ENCODE measurements around the gene RNF157. TPM values are rescaled to one million over a fixed set of nuclear protein-coding genes. Genes with fewer than 3 reads are reported as not detected.
A peak's percentile ranks its signal among the peaks of the same experiment; 100 is the strongest.

Gene RNF157
- total and polyA plus RNA-seq, 9 of the 15 experiments (the other 6 are each of a cell fraction or from before 2014, with no cell fraction given): 8.1 to 31.7 (median 20.8) TPM

- peak overlapping the region; percentile 97 for H3K4me2 ChIP-seq (ENCODE audit: insufficient read depth, low read length)
- ChIA-PET CTCF (ENCODE audit: low intra/inter-chr PET ratio) (no interaction called here), POLR2A (interaction anchor here (0.8 to 10.6 kb wide), 18 partner anchors 8 to 204 kb away, joined by 3 to 227 read pairs (median 9); partner anchors contain the start of gene RNF157)
- 0 out of 2 replicates have a peak, but pooled peaks have one; percentile 14 for TF ChIP-seq ZBTB17 (CRISPR knock-in tag; IDR thresholded peaks at IDR 0.05)
- TF ChIP-seq ZNF696 (CRISPR knock-in tag; conservative IDR thresholded peaks at IDR 0.05): no peak
- TF ChIP-seq SRSF9 (IDR thresholded peaks at IDR 0.05; ENCODE audit: borderline replicate concordance, low read depth, low read length): no peak
- TF ChIP-seq ZNF384 (IDR thresholded peaks at IDR 0.05; ENCODE audit: low read depth, low read length): 0 out of 2 replicates have a peak, but pooled peaks have one; percentile 3
- no peaks in the 10 kb centered on the region for H3K9me3 ChIP-seq (replicated peaks; ENCODE audit: control insufficient read depth, insufficient read depth, low read depth, low read length)
- peaks cover 43 to 58% of the 10 kb centered on the region in 2 experiments for H3K4me1 ChIP-seq (replicated peaks in 1 of 2; ENCODE audit: control insufficient read depth in 2 of 2, insufficient read depth in 2 of 2, low read length in 2 of 2)
- H2AFZ ChIP-seq (ENCODE audit: low read depth, low read length): no peak overlapping the region
- FAIRE-seq (no peak), ATAC-seq (no peak), DNase-seq (ENCODE audit: extremely low read depth in 1 of 4, low spot score in 3 of 4) (no peak)
- H3K27ac ChIP-seq (ENCODE audit: extremely low read depth, low read depth, low read length): peak overlapping the region; percentile 81
- H3K79me2 ChIP-seq (ENCODE audit: control insufficient read depth, insufficient read depth, low read length): peaks cover 56% of the 10 kb centered on the region
- H3K4me3 ChIP-seq: peak overlapping the region; percentile 91
- BruUV-seq (replicated peaks): no TSS peak
- H3K27me3 ChIP-seq (ENCODE audit: control insufficient read depth in 2 of 2, insufficient read depth in 2 of 2, low read length in 2 of 2): no peaks in the 10 kb centered on the region
- WGBS (ENCODE audit: insufficient coverage, low coverage, missing lambda C conversion rate): 41% methylated on average over 4 of the region's 4 CpGs
- H3K36me3 ChIP-seq (ENCODE audit: control insufficient read depth, insufficient read depth, low read length): peaks cover 45% of the 10 kb centered on the region
- no peaks in the 10 kb centered on the region for H3K9me1 ChIP-seq (ENCODE audit: control insufficient read depth, insufficient read depth, low read length)
- in situ Hi-C loops (cut with MboI): no loop called here
- intact Hi-C loops (cut with micrococcal nuclease): loop anchor here (5.0 kb wide), 2 partner anchors 70 to 85 kb away; no protein-coding TSS in a partner anchor
- H3K9ac ChIP-seq (ENCODE audit: insufficient read depth in 1 of 2, low read depth in 2 of 2, low read length in 2 of 2): peak overlapping the region; percentile 81 to 96
- no peaks in the 10 kb centered on the region for H4K20me1 ChIP-seq (replicated peaks; ENCODE audit: control insufficient read depth, insufficient read depth, low read length)
Measured at GRCh38 chr17:76267051-76267576, 26.8 kb upstream of the RNF157 start.
